ENCODE measurements around the gene RNF213.

The RNF213 gene

DNA sequence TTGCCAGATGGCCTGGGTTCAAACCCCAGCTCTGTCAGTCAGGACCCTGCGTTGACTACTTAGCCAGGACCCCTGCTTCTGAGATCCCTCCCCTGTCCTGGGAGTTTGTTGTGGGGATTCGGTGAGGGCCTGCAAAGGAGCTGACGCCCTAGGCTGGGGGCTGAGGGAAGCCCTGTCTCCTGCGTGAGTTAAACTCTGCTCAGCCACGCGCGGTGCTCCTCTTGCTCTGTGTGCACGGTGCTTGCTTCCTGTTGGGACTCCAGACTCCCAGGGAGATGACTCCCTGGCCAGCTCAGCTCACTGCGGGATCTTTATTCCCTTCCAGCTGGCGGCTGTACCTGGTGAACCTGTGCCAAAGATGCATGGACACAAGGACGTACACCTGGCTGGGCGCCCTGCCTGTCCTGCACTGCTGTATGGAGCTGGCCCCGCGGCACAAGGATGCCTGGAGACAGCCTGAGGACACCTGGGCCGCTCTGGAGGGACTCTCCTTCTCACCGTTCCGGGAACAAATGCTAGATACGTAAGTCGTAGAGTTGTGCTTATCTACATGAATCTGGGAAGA is 37.4 kb downstream of the RNF213 start:
- TF ChIP-seq GATA2 (IDR thresholded peaks at IDR 0.05; ENCODE audit: low read depth, low read length) (no peak), GATA3 (IDR thresholded peaks at IDR 0.05; ENCODE audit: low read depth, low read length) (no peak)

DNA sequence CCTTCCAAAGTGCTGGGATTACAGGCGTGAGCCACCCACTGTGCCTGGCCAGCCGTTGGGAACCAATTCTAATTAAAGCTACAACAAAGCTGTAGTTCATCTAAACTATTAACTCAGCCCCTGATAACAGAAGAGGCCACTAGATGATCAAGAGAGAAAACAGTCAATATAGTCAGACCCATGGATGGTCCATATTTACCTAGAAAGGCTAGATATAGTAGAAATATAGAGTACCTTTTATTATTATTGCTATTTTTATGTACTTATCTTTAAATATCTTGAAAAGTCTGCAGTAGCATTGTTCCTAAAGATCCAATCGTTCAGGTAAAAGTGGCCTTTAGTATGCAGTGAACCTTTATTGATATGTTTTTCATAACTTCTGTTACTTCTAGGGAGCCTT is 43.2 kb downstream of the RNF213 start:
- TF ChIP-seq GATA2 (IDR thresholded peaks at IDR 0.05; ENCODE audit: low read depth, low read length) (no peak), GATA3 (IDR thresholded peaks at IDR 0.05; ENCODE audit: low read depth, low read length) (no peak)

DNA sequence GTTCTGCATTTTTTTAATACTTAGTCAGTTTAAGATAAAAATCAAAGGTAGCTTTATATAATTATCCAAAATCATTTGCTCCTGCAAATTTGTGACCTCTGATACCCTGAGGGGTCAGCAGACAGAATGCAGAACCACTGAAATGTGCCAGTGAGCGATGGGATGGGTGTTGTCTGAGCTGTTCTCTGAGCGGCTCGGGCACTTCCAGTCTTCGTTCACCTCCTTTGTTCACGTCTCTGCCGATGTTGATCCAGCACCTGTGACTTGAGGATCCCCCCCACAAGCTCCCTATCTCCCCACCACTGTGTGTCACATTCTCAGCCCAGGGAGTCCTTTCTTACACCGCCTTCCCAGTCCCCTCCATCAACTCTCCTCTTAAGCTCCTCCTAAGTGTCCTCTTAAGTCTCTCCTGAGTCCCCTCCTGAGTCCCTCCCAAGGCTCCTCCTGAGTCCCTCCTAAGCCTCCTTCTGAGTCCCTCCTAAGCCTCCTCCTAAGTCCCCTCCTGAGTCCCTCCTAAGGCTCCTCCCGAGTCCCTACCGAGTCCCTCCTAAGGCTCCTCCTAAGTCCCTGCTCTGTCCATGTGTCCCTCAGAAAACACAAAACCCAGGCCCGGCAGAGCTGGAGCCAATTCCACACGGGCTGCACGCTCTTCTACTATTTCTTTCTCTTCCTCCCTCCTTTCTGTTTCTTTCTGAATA is 47.5 kb downstream of the RNF213 start:
- TF ChIP-seq GATA3 (IDR thresholded peaks at IDR 0.05; ENCODE audit: low read depth, low read length) (no peak), GATA2 (IDR thresholded peaks at IDR 0.05; ENCODE audit: low read depth, low read length) (no peak)

DNA sequence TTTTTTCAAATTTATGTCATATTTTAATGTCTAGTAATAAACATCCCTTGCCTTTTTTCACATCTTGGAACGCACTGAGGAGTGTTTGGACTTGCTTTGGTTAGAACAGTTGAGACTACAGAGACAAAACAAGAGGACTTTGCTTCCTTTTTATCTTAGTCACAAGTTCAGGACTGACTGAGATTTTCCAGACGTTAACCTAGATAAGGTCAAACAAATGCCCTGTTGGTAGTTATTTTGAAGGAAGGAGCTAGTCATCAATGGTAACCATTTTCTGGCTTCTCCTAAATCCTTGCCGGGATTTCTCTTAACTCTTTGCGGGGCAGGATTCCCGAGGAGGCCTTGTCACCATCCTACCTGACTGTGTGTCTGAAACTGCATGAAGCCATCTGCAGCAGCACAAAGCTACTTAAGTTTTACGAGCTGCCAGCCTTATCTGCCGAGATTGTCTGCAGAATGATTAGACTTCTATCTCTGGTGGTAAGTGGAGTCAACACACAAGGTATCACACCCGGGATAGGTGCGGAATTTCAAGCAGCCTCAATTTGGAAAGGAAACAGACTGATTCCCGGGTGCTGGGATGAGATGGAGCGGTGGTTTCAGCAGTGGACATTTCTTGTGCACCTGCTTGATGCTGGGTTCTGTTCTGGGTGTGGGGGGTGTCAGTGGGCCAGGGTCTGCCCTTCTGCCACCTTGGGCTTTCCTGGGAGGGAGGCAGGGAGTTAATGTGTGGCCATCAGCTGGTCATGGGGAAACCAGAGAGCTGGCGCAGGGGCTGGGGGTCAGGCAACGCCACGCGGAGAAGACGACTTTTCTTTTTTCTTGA is 48.3 kb downstream of the RNF213 start:
- TF ChIP-seq GATA3 (IDR thresholded peaks at IDR 0.05; ENCODE audit: low read depth, low read length) (no peak), GATA2 (IDR thresholded peaks at IDR 0.05; ENCODE audit: low read depth, low read length) (no peak)

DNA sequence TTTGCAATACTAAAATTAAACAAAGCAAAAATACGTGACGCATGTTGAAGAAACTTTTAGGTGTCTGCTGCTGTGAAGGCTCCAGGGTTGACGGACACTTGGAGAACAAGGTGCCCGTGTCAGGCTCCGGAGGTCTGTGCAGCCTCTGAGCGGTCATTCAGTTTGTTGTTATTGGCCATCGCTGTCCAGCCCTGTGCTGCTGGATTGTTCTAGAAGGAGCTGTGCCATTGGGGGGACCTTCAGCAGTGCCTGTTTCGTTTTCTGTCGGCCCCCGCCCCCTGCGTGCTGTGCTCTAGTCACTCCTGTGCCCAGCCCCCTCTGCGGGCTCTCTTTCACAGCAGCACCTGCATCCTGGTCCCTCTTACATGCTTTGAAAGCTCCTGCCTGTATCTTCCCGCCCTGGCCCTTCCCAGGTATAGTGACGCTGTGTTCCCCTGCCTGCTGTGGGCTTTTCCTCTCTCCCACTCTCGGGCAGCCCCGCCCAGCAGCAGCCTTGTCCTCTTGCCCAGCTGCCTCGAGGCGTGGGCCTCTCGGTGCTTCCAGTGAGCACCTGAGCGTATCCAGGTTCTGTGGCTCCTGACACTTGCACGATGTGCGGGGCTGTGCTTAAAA is 50.7 kb downstream of the RNF213 start:
- TF ChIP-seq GATA2 (IDR thresholded peaks at IDR 0.05; ENCODE audit: low read depth, low read length) (no peak), GATA3 (IDR thresholded peaks at IDR 0.05; ENCODE audit: low read depth, low read length) (no peak)

DNA sequence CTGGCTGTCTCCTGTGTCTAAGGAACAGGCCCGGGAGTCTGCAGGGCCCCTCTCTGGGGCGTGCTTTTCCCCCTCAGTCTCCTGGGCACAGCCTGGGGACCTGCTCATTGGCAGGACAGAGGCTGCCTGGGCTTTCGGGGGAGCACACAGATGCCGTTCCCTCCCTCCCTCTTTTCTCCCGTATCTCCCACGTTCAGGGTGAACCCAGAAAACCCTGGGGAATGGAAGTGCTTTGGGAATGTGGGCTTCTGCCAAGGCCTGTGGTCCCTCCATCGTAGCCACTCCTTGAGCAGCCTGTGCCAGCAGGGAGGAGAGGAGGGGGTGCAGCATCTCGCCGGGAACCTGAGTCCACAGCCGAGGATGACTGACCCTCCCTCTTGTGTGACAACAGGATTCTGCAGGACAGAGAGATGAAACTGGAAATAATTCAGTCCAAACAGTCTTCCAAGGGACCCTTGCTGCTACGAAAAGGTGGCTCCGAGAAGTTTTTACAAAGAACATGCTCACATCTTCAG is 52.0 kb downstream of the RNF213 start:
- TF ChIP-seq GATA2 (IDR thresholded peaks at IDR 0.05; ENCODE audit: low read depth, low read length): no peak
- TF ChIP-seq GATA3 (IDR thresholded peaks at IDR 0.05; ENCODE audit: low read depth, low read length): no peak

DNA sequence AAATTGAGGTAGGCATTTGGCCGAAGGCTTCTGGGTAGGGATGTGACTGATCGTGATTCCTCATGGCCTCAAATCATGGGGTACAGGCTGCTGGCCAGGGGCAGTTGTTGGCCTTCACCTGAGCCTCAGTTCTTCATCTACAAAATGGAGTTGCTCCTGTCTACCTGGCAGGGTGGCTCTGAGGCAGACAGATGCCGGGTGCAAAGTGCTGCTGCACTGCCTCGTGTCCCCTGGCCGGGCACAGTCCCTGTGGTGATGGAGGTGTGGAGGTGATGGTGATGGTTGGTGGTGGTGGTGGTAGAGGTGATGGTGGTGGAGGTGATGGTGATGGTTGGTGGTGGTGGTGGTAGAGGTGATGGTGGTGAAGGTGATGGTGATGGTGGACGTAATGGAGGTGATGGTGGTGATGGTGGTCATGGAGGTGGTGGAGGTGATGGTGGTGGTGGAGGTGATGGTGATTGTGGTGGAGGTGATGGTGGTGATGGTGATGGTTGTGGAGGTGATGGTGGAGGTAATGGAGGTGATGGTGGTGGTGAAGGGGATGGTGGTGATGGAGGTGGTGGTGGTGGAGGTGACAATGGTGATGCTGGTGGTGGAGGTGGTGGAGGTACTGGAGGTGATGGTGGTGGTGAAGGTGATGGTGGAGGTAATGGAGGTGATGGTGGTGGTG is 52.6 kb downstream of the RNF213 start:
- no peak for TF ChIP-seq GATA2 (IDR thresholded peaks at IDR 0.05; ENCODE audit: low read depth, low read length)
- TF ChIP-seq GATA3 (IDR thresholded peaks at IDR 0.05; ENCODE audit: low read depth, low read length): no peak

DNA sequence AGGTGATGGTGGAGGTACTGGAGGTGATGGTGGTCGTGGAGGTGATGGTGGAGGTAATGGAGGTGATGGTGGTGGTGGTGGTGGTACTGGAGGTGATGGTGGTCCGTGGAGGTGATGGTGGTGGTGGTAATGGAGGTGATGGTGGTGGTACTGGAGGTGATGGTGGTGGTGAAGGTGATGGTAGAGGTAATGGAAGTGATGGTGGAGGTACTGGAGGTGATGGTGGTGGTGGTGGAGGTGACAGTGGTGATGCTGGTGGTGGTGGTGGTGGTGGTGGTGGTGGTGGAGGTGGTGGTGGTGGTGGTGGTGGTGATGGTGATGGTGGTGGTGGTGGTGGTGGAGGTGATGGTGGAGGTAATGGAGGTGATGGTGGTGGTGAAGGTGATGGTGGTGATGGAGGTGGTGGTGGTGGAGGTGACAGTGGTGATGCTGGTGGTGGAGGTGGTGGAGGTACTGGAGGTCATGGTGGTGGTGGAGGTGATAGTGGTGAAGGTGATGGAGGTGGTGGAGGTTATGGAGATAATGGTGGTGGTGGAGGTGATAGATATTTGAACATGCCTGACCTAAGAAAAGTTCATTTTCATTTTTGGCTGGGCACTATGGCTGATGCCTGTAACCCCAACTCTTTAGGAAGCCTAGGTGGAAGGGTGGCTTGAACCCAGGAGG is 55.0 kb downstream of the RNF213 start:
- TF ChIP-seq GATA2 (IDR thresholded peaks at IDR 0.05; ENCODE audit: low read depth, low read length): no peak
- TF ChIP-seq GATA3 (IDR thresholded peaks at IDR 0.05; ENCODE audit: low read depth, low read length): no peak

DNA sequence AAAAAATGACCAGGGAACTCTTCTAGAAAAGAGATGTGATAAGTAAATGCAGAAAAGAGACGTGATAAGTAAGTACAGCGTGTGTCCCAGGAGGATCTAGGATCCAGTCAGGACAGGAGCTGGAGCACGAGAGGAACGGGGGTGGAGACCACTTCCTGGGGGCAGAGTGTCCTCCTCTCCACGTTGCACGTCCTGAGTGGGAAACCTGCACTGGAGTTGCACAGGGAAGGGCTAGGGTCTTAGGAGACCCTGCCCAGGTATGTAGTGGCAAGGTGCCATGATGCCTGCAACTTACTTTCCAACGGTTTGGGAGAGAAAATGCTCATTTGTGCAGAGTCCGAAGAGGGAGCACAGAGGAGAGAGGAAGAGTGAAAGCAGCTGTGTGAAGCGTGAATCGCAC is 55.8 kb downstream of the RNF213 start:
- TF ChIP-seq GATA2 (IDR thresholded peaks at IDR 0.05; ENCODE audit: low read depth, low read length) (no peak), GATA3 (IDR thresholded peaks at IDR 0.05; ENCODE audit: low read depth, low read length) (no peak)

DNA sequence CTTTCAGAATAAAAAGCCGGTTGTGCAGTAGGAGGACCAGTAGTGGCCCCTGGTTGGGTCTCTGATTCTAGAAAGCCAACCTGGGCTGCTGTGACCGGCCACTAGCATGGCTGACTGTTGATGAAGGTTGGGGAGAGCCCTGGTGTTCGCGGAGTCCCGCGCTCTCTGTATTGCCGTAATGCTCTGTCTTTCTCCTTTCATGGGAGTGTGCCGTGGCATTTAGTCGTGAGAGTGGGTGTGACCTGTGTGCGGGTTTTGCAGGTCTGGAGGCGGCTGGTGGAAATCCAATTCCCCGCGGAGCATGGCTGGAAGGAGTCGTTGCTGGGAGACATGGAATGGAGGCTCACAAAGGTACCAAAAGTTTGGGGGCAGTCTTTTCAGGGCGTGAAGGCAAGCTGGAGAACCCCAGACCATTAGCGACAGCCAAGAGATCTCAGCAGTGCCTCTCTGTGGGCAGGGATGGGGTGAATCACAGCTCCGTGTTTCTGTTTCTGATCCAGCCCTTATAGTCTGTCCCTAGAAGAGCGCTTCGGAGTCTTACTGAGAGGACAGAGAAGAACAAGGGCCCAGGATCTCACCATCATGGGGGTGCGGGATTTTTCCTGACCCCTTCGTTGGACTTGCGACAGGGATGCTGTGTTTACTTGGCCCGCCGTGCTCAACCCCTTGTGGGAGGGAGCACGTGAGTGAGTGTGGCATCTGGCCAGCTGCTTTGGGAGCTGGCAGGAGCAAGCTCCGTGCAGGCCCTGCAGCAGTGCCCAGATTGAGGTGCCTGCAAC is 56.5 kb downstream of the RNF213 start:
- no peak for TF ChIP-seq GATA3 (IDR thresholded peaks at IDR 0.05; ENCODE audit: low read depth, low read length)
- no peak for TF ChIP-seq GATA2 (IDR thresholded peaks at IDR 0.05; ENCODE audit: low read depth, low read length)

DNA sequence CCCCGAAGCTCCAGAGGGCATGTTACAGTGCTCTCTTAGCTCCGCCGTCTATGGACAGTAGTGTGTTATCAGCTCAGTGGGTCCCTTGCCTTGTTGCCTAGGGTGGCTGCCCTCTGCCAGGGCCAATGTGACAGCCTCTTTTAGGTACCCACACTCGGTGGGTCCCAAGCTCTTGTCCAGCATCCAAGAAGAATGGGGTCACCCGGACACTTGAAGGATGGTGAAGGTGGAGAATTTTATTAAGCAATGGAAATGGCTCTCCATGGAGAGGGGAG is 57.0 kb downstream of the RNF213 start:
- no peak for TF ChIP-seq GATA2 (IDR thresholded peaks at IDR 0.05; ENCODE audit: low read depth, low read length)

DNA sequence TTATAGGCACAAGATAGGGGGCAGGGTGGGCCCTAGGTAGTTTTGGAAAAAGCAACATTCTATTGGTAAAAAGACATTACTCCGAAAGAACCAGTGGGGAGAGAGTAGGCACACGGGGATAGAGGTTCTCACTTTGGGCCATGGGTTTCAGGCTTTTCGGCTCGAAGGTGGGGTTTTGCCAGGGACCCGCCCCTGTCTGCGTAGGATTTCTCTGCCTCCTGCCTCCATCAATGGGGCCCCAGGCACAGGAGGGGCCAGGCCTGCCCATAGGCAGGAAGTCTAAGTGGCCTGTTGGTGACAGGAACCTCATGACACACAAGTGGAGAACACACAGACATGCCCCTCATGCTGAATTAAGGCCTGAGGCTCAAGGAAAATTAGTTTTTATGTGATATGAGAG is 57.5 kb downstream of the RNF213 start:
- TF ChIP-seq GATA2 (IDR thresholded peaks at IDR 0.05; ENCODE audit: low read depth, low read length) (no peak), GATA3 (IDR thresholded peaks at IDR 0.05; ENCODE audit: low read depth, low read length) (no peak)
